ENCODE measurements around the gene CDC25A. TPM values are rescaled to one million over a fixed set of nuclear protein-coding genes. Genes with fewer than 3 reads are reported as not detected.
"Not testable (repeated sequence)": the region's sequence is repeated elsewhere in the genome, so short reads cannot be mapped to it uniquely, and the experiment has no call there.

Gene CDC25A
- total and polyA plus RNA-seq, 8 donors, result 2.8 to 8.9 (median 6.7) TPM

- no peak for ATAC-seq
- no peaks in the 10 kb centered on the region for H3K27me3 ChIP-seq
- H3K36me3 ChIP-seq, result no peaks in the 10 kb centered on the region
- H3K9me3 ChIP-seq, result no peaks in the 10 kb centered on the region
- DNase-seq, result no peak
- intact Hi-C loops (cut with DNase I), result no loop called here
- H3K4me1 ChIP-seq, result no peaks in the 10 kb centered on the region
- TF ChIP-seq CTCF (IDR thresholded peaks at IDR 0.05), result no peak
- H3K4me3 ChIP-seq, result no peak overlapping the region
- H3K27ac ChIP-seq, result no peak overlapping the region
Measured at GRCh38 chr3:48118322-48118721, 69.9 kb downstream of the CDC25A start.

- peaks cover 0 to 9% of the 10 kb centered on the region in 2 donors for H3K9me3 ChIP-seq
- intact Hi-C loops (cut with DNase I), result no loop called here
- TF ChIP-seq CTCF (IDR thresholded peaks at IDR 0.05), result no peak
- H3K36me3 ChIP-seq, result no peaks in the 10 kb centered on the region
- ATAC-seq (no peak), DNase-seq (no peak)
- no peaks in the 10 kb centered on the region for H3K4me1 ChIP-seq
- H3K4me3 ChIP-seq, result no peak overlapping the region
- no peaks in the 10 kb centered on the region for H3K27me3 ChIP-seq
- no peak overlapping the region for H3K27ac ChIP-seq
Measured at GRCh38 chr3:48112813-48113212, 75.4 kb downstream of the CDC25A start.

- H3K27ac ChIP-seq; DNase-seq; H3K4me1 ChIP-seq; H3K36me3 ChIP-seq; H3K9me3 ChIP-seq; H3K4me3 ChIP-seq; intact Hi-C loops (cut with DNase I); ATAC-seq; H3K27me3 ChIP-seq: not testable (repeated sequence)
Measured at GRCh38 chr3:48112108-48112791, 76.0 kb downstream of the CDC25A start.

GRCh38 chr3:48110463-48110862 is 77.8 kb downstream of the CDC25A start:
- H3K36me3 ChIP-seq, result no peaks in the 10 kb centered on the region
- H3K4me1 ChIP-seq, result no peaks in the 10 kb centered on the region
- H3K27me3 ChIP-seq, result no peaks in the 10 kb centered on the region
- H3K9me3 ChIP-seq, result peaks cover 0 to 9% of the 10 kb centered on the region in 2 donors
- intact Hi-C loops (cut with DNase I), result no loop called here
- no peak for TF ChIP-seq CTCF (IDR thresholded peaks at IDR 0.05)
- H3K4me3 ChIP-seq, result no peak overlapping the region
- H3K27ac ChIP-seq, result no peak overlapping the region
- ATAC-seq, result no peak
- no peak for DNase-seq

GRCh38 chr3:48107227-48107626 is 81.0 kb downstream of the CDC25A start:
- Histone ChIP-seq H3K9me3 (peaks cover 0 to 9% of the 10 kb centered on the region in 2 donors), H3K4me1 (no peaks in the 10 kb centered on the region), H3K36me3 (no peaks in the 10 kb centered on the region), H3K27me3 (no peaks in the 10 kb centered on the region), H3K4me3 (no peak overlapping the region), H3K27ac (no peak overlapping the region)
- DNase-seq (no peak), ATAC-seq (no peak)
- TF ChIP-seq CTCF (IDR thresholded peaks at IDR 0.05), result no peak
- intact Hi-C loops (cut with DNase I), result no loop called here

Small RNA genes within 50 kb of the gene (microRNA-seq; reads per million reads assigned to microRNA genes)
- 1.0 to 55.4 reads per million in 2 donors for gene MIR4443

Other genes with a start within 250 kb of the CDC25A start
- 100 to 1,000 TPM; 202 to 216 TPM for gene MAP4, start 172.0 kb downstream of the CDC25A start, total RNA-seq
- gene MAP4, start 172.0 kb downstream of the CDC25A start, polyA plus RNA-seq (ENCODE audit: insufficient read length in 6 of 6), result 100 to 1,000 TPM; 165 to 213 (median 173) TPM
- gene CAMP, start 35.1 kb upstream of the CDC25A start, total RNA-seq, result 1 to 10 TPM in 1 of 2 donors, under 1 TPM in 1; 0.93 to 1.4 TPM
- gene CAMP, start 35.1 kb upstream of the CDC25A start, polyA plus RNA-seq (ENCODE audit: insufficient read length in 6 of 6), result 1 to 10 TPM in 5 of 6 donors, under 1 TPM in 1; 0.97 to 3.1 (median 1.3) TPM
- 10 to 100 TPM in 1 of 2 donors, 1 to 10 TPM in 1; 9.0 to 17.5 TPM for gene ZNF589, start 52.7 kb upstream of the CDC25A start, total RNA-seq
- 10 to 100 TPM; 16.0 to 19.6 (median 18.3) TPM for gene ZNF589, start 52.7 kb upstream of the CDC25A start, polyA plus RNA-seq (ENCODE audit: insufficient read length in 6 of 6)
- 10 to 100 TPM; 26.5 to 29.0 TPM for gene NME6, start 113.0 kb upstream of the CDC25A start, total RNA-seq
- 10 to 100 TPM; 27.0 to 30.9 (median 29.5) TPM for gene NME6, start 113.0 kb upstream of the CDC25A start, polyA plus RNA-seq (ENCODE audit: insufficient read length in 6 of 6)
- gene SPINK8, start 145.2 kb upstream of the CDC25A start, total RNA-seq, result not detected
- not detected for gene SPINK8, start 145.2 kb upstream of the CDC25A start, polyA plus RNA-seq (ENCODE audit: insufficient read length in 6 of 6)
- gene FBXW12, start 183.8 kb upstream of the CDC25A start, total RNA-seq, result not detected
- gene FBXW12, start 183.8 kb upstream of the CDC25A start, polyA plus RNA-seq (ENCODE audit: insufficient read length in 6 of 6), result under 1 TPM; 0.24 to 0.44 (median 0.37) TPM
- gene PLXNB1, start 241.7 kb upstream of the CDC25A start, total RNA-seq, result 100 to 1,000 TPM in 1 of 2 donors, 10 to 100 TPM in 1; 65.0 to 128 TPM
- 100 to 1,000 TPM in 4 of 6 donors, 10 to 100 TPM in 2; 89.0 to 161 (median 109) TPM for gene PLXNB1, start 241.7 kb upstream of the CDC25A start, polyA plus RNA-seq (ENCODE audit: insufficient read length in 6 of 6)

Measured in left lung (tissue), 10 donors.